Fibroblast of lung (primary cell): ENCODE measurements around the gene EFNB2. TPM values are rescaled to one million over a fixed set of nuclear protein-coding genes. Genes with fewer than 3 reads are reported as not detected.

Source experiments
- DNase-seq, 2 donors: peaks; one replicate each; pipeline versions ENCODE4 v3.0.0 to v3.0.0-alpha.2; 2010; ENCODE audit warnings: low read depth in 2 of 2
- H2AFZ ChIP-seq: 2 replicates; pipeline ENCODE4 v1.5.1; 2012; ENCODE audit warnings: low read length, control low read depth, inconsistent platforms
- H3K27ac ChIP-seq: 2 replicates; pipeline ENCODE4 v1.5.1; 2011; ENCODE audit warnings: low read length, control low read depth; ENCODE audit not compliant: insufficient read depth
- H3K27me3 ChIP-seq: 2 replicates; pipeline ENCODE4 v1.5.1; 2011; ENCODE audit warnings: mild to moderate bottlenecking, low read length; ENCODE audit not compliant: control insufficient read depth, insufficient read depth
- H3K36me3 ChIP-seq: 2 replicates; pipeline ENCODE4 v1.5.1; 2011; ENCODE audit warnings: low read length; ENCODE audit not compliant: control insufficient read depth, insufficient read depth
- H3K4me1 ChIP-seq: 2 replicates; pipeline ENCODE4 v1.5.1; 2011; ENCODE audit warnings: low read length; ENCODE audit not compliant: control insufficient read depth, insufficient read depth; ENCODE audit errors: extremely low read depth
- H3K4me2 ChIP-seq: 2 replicates; pipeline ENCODE4 v1.5.1; 2011; ENCODE audit warnings: low read length, control low read depth; ENCODE audit not compliant: insufficient read depth; ENCODE audit errors: extremely low read depth
- H3K4me3 ChIP-seq, 4 experiments: fragments of 200-600 bp in 1 of 4; sonication (generic) in 1 of 4; replicated peaks in 1 of 4; 2 replicates each; pipeline ENCODE4 v1.5.1; 2011 to 2016; ENCODE audit warnings: low read length in 4 of 4, low read depth in 3 of 4, mild to moderate bottlenecking in 3 of 4, control low read depth in 2 of 4, inconsistent platforms in 1 of 4, mixed read lengths in 1 of 4; ENCODE audit not compliant: insufficient read depth in 1 of 4; ENCODE audit errors: control extremely low read depth in 1 of 4
- H3K79me2 ChIP-seq: 2 replicates; pipeline ENCODE4 v1.5.1; 2012; ENCODE audit warnings: mild to moderate bottlenecking, low read length, inconsistent platforms; ENCODE audit not compliant: control insufficient read depth, insufficient read depth
- H3K9ac ChIP-seq: 2 replicates; pipeline ENCODE4 v1.5.1; 2011; ENCODE audit warnings: mild to moderate bottlenecking, low read length, control low read depth; ENCODE audit not compliant: insufficient read depth
- H3K9me3 ChIP-seq: 2 replicates; pipeline ENCODE4 v1.5.1; 2012; ENCODE audit warnings: low read depth, low read length; ENCODE audit not compliant: control insufficient read depth, insufficient read depth
- H4K20me1 ChIP-seq: 2 replicates; pipeline ENCODE4 v1.5.1; 2011; ENCODE audit warnings: low read length; ENCODE audit not compliant: control insufficient read depth, insufficient read depth; ENCODE audit errors: extremely low read depth
- EZH2 ChIP-seq: IDR thresholded peaks from 2 replicates; pipeline ENCODE4 v1.5.1; 2012; ENCODE audit warnings: low read length, control low read depth, mild to moderate bottlenecking; ENCODE audit errors: missing control alignments
- polyA plus RNA-seq, 2 donors: library from polyadenylated mRNA; depleted of rRNA in 1 of 2; stranded (reverse) in 1 of 2; unstranded in 1 of 2; fragments of >200 nt; gene quantifications; 2 replicates each; pipeline ENCODE4 v1.2.1, GENCODE V29; 2011 to 2012; ENCODE audit warnings: missing spikeins in 1 of 2
- total RNA-seq: library from RNA; depleted of rRNA; stranded (reverse); fragments of >200 nt; gene quantifications from 2 replicates; pipeline ENCODE4 v1.2.1, GENCODE V29; 2014
- TF ChIP-seq, protein P1 (sequence below), 2 donors: IDR thresholded peaks in 1 of 2; conservative IDR thresholded peaks in 1 of 2; 1 replicate in 1 of 2; 2 replicates in 1 of 2; pipeline ENCODE4 v1.5.1; 2011 to 2012; ENCODE audit warnings: low read length in 2 of 2, control low read depth in 1 of 2, inconsistent platforms in 1 of 2, low read depth in 1 of 2, mild to moderate bottlenecking in 1 of 2

EFNB2 gene
- total and polyA plus RNA-seq, 2 donors (not counting 1 experiment from before 2014, with no cell fraction given): 13.5 to 20.0 TPM

DNA sequence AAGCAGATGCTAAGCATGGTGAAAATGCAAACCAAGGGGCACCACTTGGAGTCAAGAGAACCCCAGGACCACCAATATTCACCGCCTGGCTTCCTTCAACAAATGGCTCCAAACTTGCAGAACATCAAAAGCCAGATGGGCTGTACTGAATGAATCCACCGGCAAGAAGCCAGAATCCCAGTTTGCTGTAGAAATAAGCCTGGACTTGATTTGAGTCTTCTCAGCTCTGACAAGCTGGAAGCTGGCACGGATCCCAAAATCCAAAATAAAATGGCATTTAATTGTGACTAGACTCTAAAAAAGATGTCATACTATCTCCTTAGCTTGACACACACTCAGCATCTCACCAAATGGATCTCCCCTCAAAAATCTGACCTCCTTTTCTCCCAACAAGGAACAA is 11.9 kb downstream of the EFNB2 start:
- peak in 1 of 2 donors; percentile 58 for DNase-seq
- Histone ChIP-seq H3K9me3 (no peaks in the 10 kb centered on the region), H3K36me3 (no peaks in the 10 kb centered on the region), H3K27ac (no peak overlapping the region), H3K79me2 (peaks cover 40% of the 10 kb centered on the region), H3K27me3 (no peaks in the 10 kb centered on the region), H3K4me3 (no peak overlapping the region), H3K9ac (no peak overlapping the region), H3K4me1 (no peaks in the 10 kb centered on the region), H3K4me2 (no peak overlapping the region), H4K20me1 (no peaks in the 10 kb centered on the region), H2AFZ (no peak overlapping the region)
- TF ChIP-seq EZH2: no peak
- TF ChIP-seq, protein P1, sequence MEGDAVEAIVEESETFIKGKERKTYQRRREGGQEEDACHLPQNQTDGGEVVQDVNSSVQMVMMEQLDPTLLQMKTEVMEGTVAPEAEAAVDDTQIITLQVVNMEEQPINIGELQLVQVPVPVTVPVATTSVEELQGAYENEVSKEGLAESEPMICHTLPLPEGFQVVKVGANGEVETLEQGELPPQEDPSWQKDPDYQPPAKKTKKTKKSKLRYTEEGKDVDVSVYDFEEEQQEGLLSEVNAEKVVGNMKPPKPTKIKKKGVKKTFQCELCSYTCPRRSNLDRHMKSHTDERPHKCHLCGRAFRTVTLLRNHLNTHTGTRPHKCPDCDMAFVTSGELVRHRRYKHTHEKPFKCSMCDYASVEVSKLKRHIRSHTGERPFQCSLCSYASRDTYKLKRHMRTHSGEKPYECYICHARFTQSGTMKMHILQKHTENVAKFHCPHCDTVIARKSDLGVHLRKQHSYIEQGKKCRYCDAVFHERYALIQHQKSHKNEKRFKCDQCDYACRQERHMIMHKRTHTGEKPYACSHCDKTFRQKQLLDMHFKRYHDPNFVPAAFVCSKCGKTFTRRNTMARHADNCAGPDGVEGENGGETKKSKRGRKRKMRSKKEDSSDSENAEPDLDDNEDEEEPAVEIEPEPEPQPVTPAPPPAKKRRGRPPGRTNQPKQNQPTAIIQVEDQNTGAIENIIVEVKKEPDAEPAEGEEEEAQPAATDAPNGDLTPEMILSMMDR (conservative IDR thresholded peaks at IDR 0.05 in 1 of 2, IDR thresholded peaks at IDR 0.05 in 1 of 2; ENCODE audit: low read depth in 1 of 2, low read length in 2 of 2): no peak

DNA sequence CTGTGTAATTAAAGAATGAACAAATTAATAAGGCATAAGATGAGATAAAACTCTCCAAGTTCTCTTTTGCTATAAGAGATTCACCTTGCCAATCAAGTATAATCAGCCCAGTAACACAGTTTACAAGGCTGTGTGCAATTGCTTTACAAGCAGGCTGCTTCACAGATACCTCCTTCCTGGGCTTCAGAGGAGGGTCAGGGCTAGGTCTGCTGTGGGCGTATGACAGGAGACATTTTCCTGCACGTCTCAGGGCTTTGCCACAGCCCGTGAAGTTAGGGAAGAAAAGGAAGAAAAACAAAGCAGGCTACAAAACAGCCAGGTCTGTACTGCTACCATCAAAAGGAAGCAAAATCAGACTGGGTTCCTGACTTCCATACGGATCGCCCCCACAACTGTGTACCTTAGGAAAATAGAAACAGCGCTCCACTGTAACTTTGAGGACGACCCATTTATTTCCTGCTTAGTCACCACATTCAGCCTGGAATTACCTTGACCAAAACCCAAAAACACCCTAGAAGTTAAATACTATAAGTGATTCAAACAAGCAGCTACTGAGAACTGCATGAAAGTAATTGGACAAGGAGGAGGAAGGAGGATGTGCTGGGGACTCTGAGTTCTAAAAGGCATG is 12.4 kb downstream of the EFNB2 start:
- no peaks in the 10 kb centered on the region for H3K36me3 ChIP-seq

DNA sequence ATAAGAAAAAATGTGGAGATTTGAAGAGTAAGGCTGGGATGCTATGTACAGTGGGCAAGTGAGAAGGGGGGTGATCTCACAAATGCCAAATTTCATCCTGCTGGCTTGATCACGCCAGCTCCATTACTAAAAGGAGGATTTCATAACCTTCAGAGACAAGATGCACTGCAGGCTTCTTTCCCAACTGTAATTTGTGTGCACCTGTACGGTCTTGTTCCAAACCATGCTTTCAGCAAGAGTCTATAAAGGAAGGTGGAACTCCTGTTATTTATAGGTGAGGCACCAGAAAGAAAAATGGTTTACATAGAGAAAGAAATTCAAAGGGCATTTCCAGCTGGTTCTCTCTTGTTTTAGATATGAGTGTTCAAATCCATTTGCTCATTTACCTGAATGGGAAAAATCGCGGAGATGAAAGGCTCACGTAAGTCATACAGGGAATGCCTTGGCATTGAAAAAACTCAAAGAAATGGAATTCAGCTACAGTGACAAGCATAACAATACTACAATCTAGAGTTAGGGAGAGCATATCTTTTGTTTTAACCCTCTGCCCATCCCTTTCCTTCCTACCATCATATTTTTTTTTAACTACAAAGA is 13.3 kb downstream of the EFNB2 start:
- Histone ChIP-seq H2AFZ (no peak overlapping the region), H4K20me1 (no peaks in the 10 kb centered on the region), H3K79me2 (peaks cover 34% of the 10 kb centered on the region), H3K9ac (no peak overlapping the region), H3K27me3 (no peaks in the 10 kb centered on the region), H3K4me2 (no peak overlapping the region), H3K27ac (no peak overlapping the region), H3K4me3 (no peak overlapping the region), H3K36me3 (no peaks in the 10 kb centered on the region), H3K9me3 (no peaks in the 10 kb centered on the region), H3K4me1 (no peaks in the 10 kb centered on the region)
- no peak for DNase-seq
- TF ChIP-seq, protein P1 (conservative IDR thresholded peaks at IDR 0.05 in 1 of 2, IDR thresholded peaks at IDR 0.05 in 1 of 2; ENCODE audit: low read depth in 1 of 2, low read length in 2 of 2): no peak
- no peak for TF ChIP-seq EZH2

More for the DNA sequence above, 12.4 kb downstream of the EFNB2 start:
- H3K4me1 ChIP-seq: no peaks in the 10 kb centered on the region
- no peak overlapping the region for H3K4me2 ChIP-seq
- no peaks in the 10 kb centered on the region for H3K9me3 ChIP-seq
- peaks cover 37% of the 10 kb centered on the region for H3K79me2 ChIP-seq
- H3K27me3 ChIP-seq: no peaks in the 10 kb centered on the region
- peak in 1 of 2 donors; percentile 52 for DNase-seq
- no peaks in the 10 kb centered on the region for H4K20me1 ChIP-seq
- H2AFZ ChIP-seq: no peak overlapping the region
- no peak overlapping the region for H3K4me3 ChIP-seq
- H3K9ac ChIP-seq: no peak overlapping the region
- no peak overlapping the region for H3K27ac ChIP-seq
- TF ChIP-seq, protein P1 (conservative IDR thresholded peaks at IDR 0.05 in 1 of 2, IDR thresholded peaks at IDR 0.05 in 1 of 2; ENCODE audit: low read depth in 1 of 2, low read length in 2 of 2): no peak
- no peak for TF ChIP-seq EZH2
